Fibroblast of lung (primary cell): ENCODE results near the gene ZNF407. TPM values are rescaled to one million over a fixed set of nuclear protein-coding genes. Genes with fewer than 3 reads are reported as not detected.

Experiments used
- DNase-seq, 2 donors: peaks; one replicate each; pipeline versions ENCODE4 v3.0.0 to v3.0.0-alpha.2; 2010; ENCODE audit warnings: low read depth in 2 of 2
- H2AFZ ChIP-seq: 2 replicates; pipeline ENCODE4 v1.5.1; 2012; ENCODE audit warnings: low read length, control low read depth, inconsistent platforms
- H3K27ac ChIP-seq: 2 replicates; pipeline ENCODE4 v1.5.1; 2011; ENCODE audit warnings: low read length, control low read depth; ENCODE audit not compliant: insufficient read depth
- H3K27me3 ChIP-seq: 2 replicates; pipeline ENCODE4 v1.5.1; 2011; ENCODE audit warnings: mild to moderate bottlenecking, low read length; ENCODE audit not compliant: control insufficient read depth, insufficient read depth
- H3K36me3 ChIP-seq: 2 replicates; pipeline ENCODE4 v1.5.1; 2011; ENCODE audit warnings: low read length; ENCODE audit not compliant: control insufficient read depth, insufficient read depth
- H3K4me1 ChIP-seq: 2 replicates; pipeline ENCODE4 v1.5.1; 2011; ENCODE audit warnings: low read length; ENCODE audit not compliant: control insufficient read depth, insufficient read depth; ENCODE audit errors: extremely low read depth
- H3K4me2 ChIP-seq: 2 replicates; pipeline ENCODE4 v1.5.1; 2011; ENCODE audit warnings: low read length, control low read depth; ENCODE audit not compliant: insufficient read depth; ENCODE audit errors: extremely low read depth
- H3K4me3 ChIP-seq, 4 experiments: fragments of 200-600 bp in 1 of 4; sonication (generic) in 1 of 4; replicated peaks in 1 of 4; 2 replicates each; pipeline ENCODE4 v1.5.1; 2011 to 2016; ENCODE audit warnings: low read length in 4 of 4, low read depth in 3 of 4, mild to moderate bottlenecking in 3 of 4, control low read depth in 2 of 4, inconsistent platforms in 1 of 4, mixed read lengths in 1 of 4; ENCODE audit not compliant: insufficient read depth in 1 of 4; ENCODE audit errors: control extremely low read depth in 1 of 4
- H3K79me2 ChIP-seq: 2 replicates; pipeline ENCODE4 v1.5.1; 2012; ENCODE audit warnings: mild to moderate bottlenecking, low read length, inconsistent platforms; ENCODE audit not compliant: control insufficient read depth, insufficient read depth
- H3K9ac ChIP-seq: 2 replicates; pipeline ENCODE4 v1.5.1; 2011; ENCODE audit warnings: mild to moderate bottlenecking, low read length, control low read depth; ENCODE audit not compliant: insufficient read depth
- H3K9me3 ChIP-seq: 2 replicates; pipeline ENCODE4 v1.5.1; 2012; ENCODE audit warnings: low read depth, low read length; ENCODE audit not compliant: control insufficient read depth, insufficient read depth
- H4K20me1 ChIP-seq: 2 replicates; pipeline ENCODE4 v1.5.1; 2011; ENCODE audit warnings: low read length; ENCODE audit not compliant: control insufficient read depth, insufficient read depth; ENCODE audit errors: extremely low read depth
- CTCF ChIP-seq, 2 donors: IDR thresholded peaks in 1 of 2; conservative IDR thresholded peaks in 1 of 2; 1 replicate in 1 of 2; 2 replicates in 1 of 2; pipeline ENCODE4 v1.5.1; 2011 to 2012; ENCODE audit warnings: low read length in 2 of 2, control low read depth in 1 of 2, inconsistent platforms in 1 of 2, low read depth in 1 of 2, mild to moderate bottlenecking in 1 of 2
- EZH2 ChIP-seq: IDR thresholded peaks from 2 replicates; pipeline ENCODE4 v1.5.1; 2012; ENCODE audit warnings: low read length, control low read depth, mild to moderate bottlenecking; ENCODE audit errors: missing control alignments
- polyA plus RNA-seq, 2 donors: library from polyadenylated mRNA; depleted of rRNA in 1 of 2; stranded (reverse) in 1 of 2; unstranded in 1 of 2; fragments of >200 nt; gene quantifications; 2 replicates each; pipeline ENCODE4 v1.2.1, GENCODE V29; 2011 to 2012; ENCODE audit warnings: missing spikeins in 1 of 2
- total RNA-seq: library from RNA; depleted of rRNA; stranded (reverse); fragments of >200 nt; gene quantifications from 2 replicates; pipeline ENCODE4 v1.2.1, GENCODE V29; 2014

Gene ZNF407
- total and polyA plus RNA-seq, 2 donors (not counting 1 experiment from before 2014, with no cell fraction given): 5.1 to 12.6 TPM

GRCh38 chr18:74796841-74797576 is 199.3 kb downstream of the ZNF407 start:
- H3K9me3 ChIP-seq: no peaks in the 10 kb centered on the region
- H2AFZ ChIP-seq: peak overlapping the region; percentile 43
- H3K27ac ChIP-seq: peak overlapping the region; percentile 54
- no peaks in the 10 kb centered on the region for H3K36me3 ChIP-seq
- no peaks in the 10 kb centered on the region for H3K79me2 ChIP-seq
- peak overlapping the region; percentile 90 for H3K4me2 ChIP-seq
- peaks cover 6% of the 10 kb centered on the region for H3K4me1 ChIP-seq
- no peaks in the 10 kb centered on the region for H3K27me3 ChIP-seq
- peak overlapping the region in 3 of 4 experiments; percentile 17 to 30 (median 29) for H3K4me3 ChIP-seq
- no peak for TF ChIP-seq EZH2
- TF ChIP-seq CTCF (conservative IDR thresholded peaks at IDR 0.05 in 1 of 2, IDR thresholded peaks at IDR 0.05 in 1 of 2; ENCODE audit: low read depth in 1 of 2, low read length in 2 of 2): no peak
- DNase-seq: peak; percentile 44 to 86
- no peaks in the 10 kb centered on the region for H4K20me1 ChIP-seq
- no peak overlapping the region for H3K9ac ChIP-seq

- H3K4me3 ChIP-seq: peak overlapping the region in 2 of 4 experiments; percentile 29 to 30
- H3K36me3 ChIP-seq: no peaks in the 10 kb centered on the region
- no peaks in the 10 kb centered on the region for H3K27me3 ChIP-seq
- peak overlapping the region; percentile 90 for H3K4me2 ChIP-seq
- no peak for DNase-seq
- no peaks in the 10 kb centered on the region for H3K79me2 ChIP-seq
- TF ChIP-seq EZH2 (no peak), CTCF (conservative IDR thresholded peaks at IDR 0.05 in 1 of 2, IDR thresholded peaks at IDR 0.05 in 1 of 2; ENCODE audit: low read depth in 1 of 2, low read length in 2 of 2) (no peak)
- peaks cover 6% of the 10 kb centered on the region for H3K4me1 ChIP-seq
- H3K9me3 ChIP-seq: no peaks in the 10 kb centered on the region
- no peak overlapping the region for H3K9ac ChIP-seq
- H2AFZ ChIP-seq: peak overlapping the region; percentile 43
- no peaks in the 10 kb centered on the region for H4K20me1 ChIP-seq
- peak overlapping the region; percentile 54 for H3K27ac ChIP-seq
Observed at GRCh38 chr18:74797577-74798151, 200.0 kb downstream of the ZNF407 start.

- H3K9ac ChIP-seq: no peak overlapping the region
- H3K4me2 ChIP-seq: no peak overlapping the region
- H3K36me3 ChIP-seq: no peaks in the 10 kb centered on the region
- TF ChIP-seq EZH2 (no peak), CTCF (conservative IDR thresholded peaks at IDR 0.05 in 1 of 2, IDR thresholded peaks at IDR 0.05 in 1 of 2; ENCODE audit: low read depth in 1 of 2, low read length in 2 of 2) (no peak)
- no peak overlapping the region for H2AFZ ChIP-seq
- no peaks in the 10 kb centered on the region for H3K9me3 ChIP-seq
- no peak for DNase-seq
- peaks cover 6% of the 10 kb centered on the region for H3K4me1 ChIP-seq
- H3K27me3 ChIP-seq: no peaks in the 10 kb centered on the region
- no peaks in the 10 kb centered on the region for H3K79me2 ChIP-seq
- no peaks in the 10 kb centered on the region for H4K20me1 ChIP-seq
- H3K27ac ChIP-seq: no peak overlapping the region
- H3K4me3 ChIP-seq: no peak overlapping the region
Observed at GRCh38 chr18:74799542-74799941, 201.9 kb downstream of the ZNF407 start.
